Calu3 (cell line): ENCODE measurements around the gene NBR1. TPM values are rescaled to one million over a fixed set of nuclear protein-coding genes. Genes with fewer than 3 reads are reported as not detected.

Source experiments
- BruUV-seq: library from RNA; stranded (reverse); fragments of 400-500 nt; replicated peaks from 2 replicates; lab custom pipeline; 2021; lab: Mats Ljungman, UMichigan
- CTCF ChIA-PET: fragments of 300-600 bp; sonication (Branson Sonifier 250); formaldehyde crosslinking; loops from one replicate; lab custom pipeline; 2022; ENCODE audit warnings: antibody characterized with exemption; lab: Charles Lee
- DNase-seq: peaks from one replicate; pipeline ENCODE4 v3.0.0; 2022
- H3K27ac Mint-ChIP-seq: one replicate; pipeline ENCODE4 v1.8.0; 2022; ENCODE audit warnings: mixed read lengths; ENCODE audit not compliant: unreplicated experiment
- H3K27me3 Mint-ChIP-seq: one replicate; pipeline ENCODE4 v1.8.0; 2022; ENCODE audit warnings: mixed read lengths; ENCODE audit not compliant: unreplicated experiment
- H3K36me3 Mint-ChIP-seq: one replicate; pipeline ENCODE4 v1.8.0; 2022; ENCODE audit warnings: mild to moderate bottlenecking, moderate library complexity, mixed read lengths; ENCODE audit not compliant: insufficient read depth, unreplicated experiment
- H3K4me1 Mint-ChIP-seq: one replicate; pipeline ENCODE4 v1.8.0; 2022; ENCODE audit warnings: mild to moderate bottlenecking, low read depth, mixed read lengths; ENCODE audit not compliant: unreplicated experiment
- H3K4me3 Mint-ChIP-seq: one replicate; pipeline ENCODE4 v1.8.0; 2022; ENCODE audit warnings: mild to moderate bottlenecking, low read depth, moderate library complexity, mixed read lengths; ENCODE audit not compliant: unreplicated experiment
- H3K9me3 Mint-ChIP-seq: one replicate; pipeline ENCODE4 v1.8.0; 2022; ENCODE audit warnings: low read depth, mixed read lengths; ENCODE audit not compliant: unreplicated experiment
- CTCF ChIP-seq: fragments of 200-600 bp; IDR thresholded peaks from one replicate; pipeline ENCODE4 v1.8.0; 2022; ENCODE audit warnings: antibody characterized with exemption; ENCODE audit not compliant: unreplicated experiment
- intact Hi-C: fragments of 100-400 bp; cut with micrococcal nuclease; formaldehyde crosslinking; loops from one replicate; pipeline ENCODE4 v1.10.0; 2022; ENCODE audit not compliant: unreplicated experiment
- total RNA-seq: library from RNA; stranded (reverse); gene quantifications from 2 replicates; pipeline ENCODE4 v1.2.3, GENCODE V29; 2022

The NBR1 gene
- total RNA-seq, 1 experiment from 2014 or later = 89.0 TPM

- peaks cover 35% of the 10 kb centered on the region for H3K36me3 Mint-ChIP-seq
- H3K4me3 Mint-ChIP-seq = no peak overlapping the region
- CTCF ChIA-PET = no interaction called here
- no TSS peak for BruUV-seq
- no peaks in the 10 kb centered on the region for H3K9me3 Mint-ChIP-seq
- DNase-seq = no peak
- H3K27ac Mint-ChIP-seq = no peak overlapping the region
- TF ChIP-seq CTCF = no peak
- no peaks in the 10 kb centered on the region for H3K27me3 Mint-ChIP-seq
- H3K4me1 Mint-ChIP-seq = no peaks in the 10 kb centered on the region
- intact Hi-C loops = no loop called here
Observed at GRCh38 chr17:43216762-43217613, 46.0 kb downstream of the NBR1 start.

- Mint-ChIP-seq H3K27ac (no peak overlapping the region), H3K27me3 (no peaks in the 10 kb centered on the region), H3K36me3 (peaks cover 28% of the 10 kb centered on the region), H3K9me3 (no peaks in the 10 kb centered on the region), H3K4me1 (no peaks in the 10 kb centered on the region), H3K4me3 (no peak overlapping the region)
- intact Hi-C loops = no loop called here
- DNase-seq = no peak
- CTCF ChIA-PET = interaction anchor here (1.0 kb wide), 1 partner anchor 68 kb away, joined by 3 read pairs; no protein-coding TSS in a partner anchor
- no peak for TF ChIP-seq CTCF
- no TSS peak for BruUV-seq
Observed at GRCh38 chr17:43217614-43218087, 46.6 kb downstream of the NBR1 start.

- Mint-ChIP-seq H3K36me3 (peaks cover 22% of the 10 kb centered on the region), H3K27me3 (no peaks in the 10 kb centered on the region), H3K27ac (no peak overlapping the region), H3K9me3 (no peaks in the 10 kb centered on the region), H3K4me3 (no peak overlapping the region), H3K4me1 (no peaks in the 10 kb centered on the region)
- intact Hi-C loops = no loop called here
- CTCF ChIA-PET = no interaction called here
- no peak for DNase-seq
- BruUV-seq = no TSS peak
- no peak for TF ChIP-seq CTCF
Observed at GRCh38 chr17:43219001-43219400, 48.0 kb downstream of the NBR1 start.

GRCh38 chr17:43219746-43220380 is 48.8 kb downstream of the NBR1 start:
- CTCF ChIA-PET = interaction anchor here (0.7 kb wide), 2 partner anchors 130 to 236 kb away, joined by 3 to 5 read pairs; no protein-coding TSS in a partner anchor
- DNase-seq = no peak
- peak overlapping the region; percentile 34 for H3K27ac Mint-ChIP-seq
- H3K9me3 Mint-ChIP-seq = no peaks in the 10 kb centered on the region
- no peaks in the 10 kb centered on the region for H3K27me3 Mint-ChIP-seq
- TF ChIP-seq CTCF = no peak
- intact Hi-C loops = no loop called here
- BruUV-seq = no TSS peak
- H3K4me1 Mint-ChIP-seq = no peaks in the 10 kb centered on the region
- peaks cover 30% of the 10 kb centered on the region for H3K36me3 Mint-ChIP-seq
- no peak overlapping the region for H3K4me3 Mint-ChIP-seq
